RWPE2 (cell line): ENCODE data around the gene PCBP3.

Experiments
- ATAC-seq: fragments of 200-7000 bp; cut with Tn5 transposase; 3 replicates; pipeline ENCODE4 v1.9.1; 2021; ENCODE audit warnings: low read depth
- DNase-seq: peaks from one replicate; pipeline ENCODE4 v3.0.0-alpha.2; 2020; ENCODE audit warnings: low spot score
- H3K27ac ChIP-seq: fragments of 450-650 bp; 2 replicates; pipeline ENCODE4 v1.5.1; 2017; ENCODE audit warnings: mild to moderate bottlenecking; ENCODE audit not compliant: poor library complexity, severe bottlenecking
- H3K27me3 ChIP-seq: fragments of 250-450 bp; sonication (Bioruptor Pico); 2 replicates; pipeline ENCODE4 v1.5.1; 2021; ENCODE audit warnings: mild to moderate bottlenecking, moderate library complexity; ENCODE audit not compliant: insufficient read depth, poor library complexity, severe bottlenecking
- H3K36me3 ChIP-seq: fragments of 250-450 bp; sonication (Bioruptor Pico); 2 replicates; pipeline ENCODE4 v1.5.1; 2020; ENCODE audit warnings: low read depth, mild to moderate bottlenecking, moderate library complexity
- H3K4me1 ChIP-seq: fragments of 250-450 bp; sonication (Bioruptor Pico); 2 replicates; pipeline ENCODE4 v1.5.1; 2021; ENCODE audit warnings: mild to moderate bottlenecking, moderate library complexity; ENCODE audit not compliant: insufficient read depth, poor library complexity, severe bottlenecking
- H3K4me3 ChIP-seq: fragments of 250-450 bp; sonication (Bioruptor Pico); 2 replicates; pipeline ENCODE4 v1.5.1; 2021; ENCODE audit warnings: mild to moderate bottlenecking, moderate library complexity; ENCODE audit not compliant: severe bottlenecking
- H3K9me3 ChIP-seq: fragments of 250-450 bp; sonication (Bioruptor Pico); 2 replicates; pipeline ENCODE4 v1.5.1; 2021; ENCODE audit warnings: mild to moderate bottlenecking, moderate library complexity; ENCODE audit not compliant: severe bottlenecking
- TF ChIP-seq, protein P1 (sequence below): fragments of 450-650 bp; IDR thresholded peaks from one replicate; pipeline ENCODE4 v1.5.1; 2017; ENCODE audit warnings: mild to moderate bottlenecking, moderate library complexity; ENCODE audit not compliant: poor library complexity, severe bottlenecking

The PCBP3 gene

DNA sequence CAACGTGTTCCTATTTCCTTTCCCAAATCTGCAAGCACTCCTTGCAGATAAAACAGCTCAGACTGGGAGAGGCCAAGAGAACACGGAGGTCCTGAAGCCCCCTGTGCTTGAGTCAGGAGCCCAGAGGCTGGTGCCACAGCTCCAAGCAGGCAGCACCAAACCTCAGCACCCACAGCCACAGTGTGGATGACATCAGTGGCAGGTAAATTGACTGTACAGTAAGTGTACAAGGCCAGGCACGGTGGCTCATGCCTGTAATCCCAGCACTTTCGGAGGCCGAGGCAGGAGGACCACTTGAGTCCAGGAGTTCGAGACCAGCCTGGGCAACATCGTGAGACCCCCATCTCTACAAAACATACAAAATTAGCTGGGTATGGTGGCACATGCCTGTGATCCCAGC lies 336.1 kb downstream of the PCBP3 start:
- no peak for ATAC-seq
- Histone ChIP-seq H3K27me3 (no peaks in the 10 kb centered on the region), H3K36me3 (no peaks in the 10 kb centered on the region), H3K4me1 (peaks cover 3% of the 10 kb centered on the region), H3K27ac (no peak overlapping the region), H3K9me3 (no peaks in the 10 kb centered on the region), H3K4me3 (no peak overlapping the region)
- DNase-seq, result no peak
- TF ChIP-seq, protein P1, sequence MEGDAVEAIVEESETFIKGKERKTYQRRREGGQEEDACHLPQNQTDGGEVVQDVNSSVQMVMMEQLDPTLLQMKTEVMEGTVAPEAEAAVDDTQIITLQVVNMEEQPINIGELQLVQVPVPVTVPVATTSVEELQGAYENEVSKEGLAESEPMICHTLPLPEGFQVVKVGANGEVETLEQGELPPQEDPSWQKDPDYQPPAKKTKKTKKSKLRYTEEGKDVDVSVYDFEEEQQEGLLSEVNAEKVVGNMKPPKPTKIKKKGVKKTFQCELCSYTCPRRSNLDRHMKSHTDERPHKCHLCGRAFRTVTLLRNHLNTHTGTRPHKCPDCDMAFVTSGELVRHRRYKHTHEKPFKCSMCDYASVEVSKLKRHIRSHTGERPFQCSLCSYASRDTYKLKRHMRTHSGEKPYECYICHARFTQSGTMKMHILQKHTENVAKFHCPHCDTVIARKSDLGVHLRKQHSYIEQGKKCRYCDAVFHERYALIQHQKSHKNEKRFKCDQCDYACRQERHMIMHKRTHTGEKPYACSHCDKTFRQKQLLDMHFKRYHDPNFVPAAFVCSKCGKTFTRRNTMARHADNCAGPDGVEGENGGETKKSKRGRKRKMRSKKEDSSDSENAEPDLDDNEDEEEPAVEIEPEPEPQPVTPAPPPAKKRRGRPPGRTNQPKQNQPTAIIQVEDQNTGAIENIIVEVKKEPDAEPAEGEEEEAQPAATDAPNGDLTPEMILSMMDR, result no peak

DNA sequence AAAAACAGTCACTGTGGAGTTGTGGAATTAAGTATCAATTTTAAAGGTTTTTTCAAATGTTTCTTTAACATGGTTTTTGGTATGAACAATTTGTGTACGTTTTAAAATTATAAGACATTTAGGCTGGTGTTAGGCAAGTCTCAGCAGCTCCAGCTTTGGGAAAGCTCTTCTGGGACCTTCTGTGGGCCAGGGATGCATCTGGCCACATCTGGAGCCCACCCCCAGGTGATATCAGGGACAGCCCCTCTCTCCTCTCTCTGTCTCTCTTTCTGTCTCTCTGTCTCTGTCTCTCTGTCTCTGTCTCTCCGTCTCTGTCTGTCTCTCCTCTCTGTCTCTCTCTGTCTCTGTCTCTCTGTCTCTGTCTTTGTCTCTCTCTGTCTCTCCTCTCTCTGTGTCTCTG lies 336.7 kb downstream of the PCBP3 start:
- no peak for ATAC-seq
- no peak overlapping the region for H3K27ac ChIP-seq
- H3K36me3 ChIP-seq, result no peaks in the 10 kb centered on the region
- H3K27me3 ChIP-seq, result no peaks in the 10 kb centered on the region
- H3K9me3 ChIP-seq, result no peaks in the 10 kb centered on the region
- TF ChIP-seq, protein P1, result no peak
- no peak for DNase-seq
- no peaks in the 10 kb centered on the region for H3K4me1 ChIP-seq
- no peak overlapping the region for H3K4me3 ChIP-seq

DNA sequence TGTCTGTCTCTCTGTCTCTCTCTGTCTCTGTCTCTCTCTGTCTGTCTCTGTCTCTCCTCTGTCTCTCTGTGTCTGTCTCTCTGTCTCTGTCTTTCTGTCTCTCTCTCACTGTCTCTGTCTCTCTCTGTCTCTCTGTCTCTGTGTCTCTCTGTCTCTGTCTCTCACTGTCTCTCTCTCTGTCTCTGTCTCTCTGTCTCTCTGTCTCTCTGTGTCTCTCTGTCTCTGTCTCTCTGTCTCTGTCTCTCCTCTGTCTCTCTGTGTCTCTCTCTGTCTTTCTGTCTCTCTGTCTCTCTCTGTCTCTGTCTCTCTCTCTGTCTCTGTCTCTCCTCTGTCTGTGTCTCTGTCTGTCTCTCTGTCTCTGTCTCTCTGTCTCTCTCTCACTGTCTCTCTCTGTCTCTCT lies 337.2 kb downstream of the PCBP3 start:
- ATAC-seq (no peak), DNase-seq (no peak)
- TF ChIP-seq, protein P1, result no peak
- Histone ChIP-seq H3K27me3 (no peaks in the 10 kb centered on the region), H3K9me3 (no peaks in the 10 kb centered on the region), H3K4me1 (no peaks in the 10 kb centered on the region), H3K4me3 (no peak overlapping the region), H3K27ac (peak overlapping the region; percentile 33), H3K36me3 (no peaks in the 10 kb centered on the region)

DNA sequence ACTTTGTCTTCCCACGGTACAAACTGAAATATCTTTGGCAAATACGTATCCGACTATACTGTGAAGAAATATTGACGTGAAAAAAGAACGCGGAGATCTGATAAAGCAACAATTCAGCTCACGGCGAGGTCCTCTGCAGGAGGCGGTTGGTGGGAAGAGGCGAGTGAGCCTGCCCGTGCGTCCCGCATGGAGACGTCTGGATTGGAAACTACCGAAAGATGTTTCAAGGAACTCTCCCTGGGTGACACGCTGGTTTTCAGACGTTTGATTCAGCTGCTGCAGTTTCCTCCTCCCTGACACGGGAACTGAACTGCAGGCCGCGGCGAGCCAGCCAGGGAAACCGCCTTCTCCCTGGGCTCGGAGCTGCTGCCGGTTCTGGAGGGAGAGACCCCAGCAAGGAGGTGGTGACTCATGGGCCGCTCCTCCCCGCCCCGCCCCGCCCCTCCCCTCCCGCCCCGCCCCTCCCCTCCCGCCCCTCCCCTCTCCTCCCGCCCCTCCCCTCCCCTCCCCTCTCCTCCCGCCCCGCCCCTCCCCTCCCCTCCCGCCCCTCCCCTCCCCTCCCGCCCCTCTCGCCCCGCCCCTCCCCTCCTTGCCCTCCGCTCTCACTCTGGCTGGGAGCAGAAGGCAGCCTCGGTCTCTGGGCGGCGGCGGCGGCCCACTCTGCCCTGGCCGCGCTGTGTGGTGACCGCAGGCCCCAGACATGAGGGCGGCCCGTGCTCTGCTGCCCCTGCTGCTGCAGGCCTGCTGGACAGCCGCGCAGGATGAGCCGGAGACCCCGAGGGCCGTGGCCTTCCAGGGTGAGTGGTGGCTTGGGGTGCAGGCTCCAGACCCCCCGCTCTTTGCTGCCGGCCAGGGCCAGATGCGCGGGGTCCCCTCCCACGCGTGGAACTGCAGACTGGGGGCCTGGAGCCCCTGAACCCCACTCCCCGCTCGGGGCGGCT lies 337.9 kb downstream of the PCBP3 start, which contains the start of gene COL6A1:
Gene COL6A1 (plus strand): TSS at position 620 of the 941 bp plus-strand sequence. CDS start 81 bp downstream, at position 701.
- Histone ChIP-seq H3K9me3 (no peaks in the 10 kb centered on the region), H3K27me3 (no peaks in the 10 kb centered on the region), H3K27ac (peak within 1 kb of the TSS; percentile 33), H3K4me1 (no peaks in the 10 kb centered on the region), H3K4me3 (peak within 1 kb of the TSS; percentile 40), H3K36me3 (no peaks in the 10 kb centered on the region)
- ATAC-seq (peak; percentile 67), DNase-seq (peak; percentile 74)
- TF ChIP-seq, protein P1, result no peak
